Cardiac muscle cell (in vitro differentiated cells and primary cell): Measurements from ENCODE around the gene FRMPD2. TPM values are rescaled to one million over a fixed set of nuclear protein-coding genes. Genes with fewer than 3 reads are reported as not detected.

Source experiments
- DNase-seq, 2 donors: peaks; one replicate each; pipeline versions ENCODE4 v3.0.0 to v3.0.0-alpha.2; 2010 to 2017; ENCODE audit warnings: low read depth in 1 of 2, low spot score in 1 of 2
- H3K27ac ChIP-seq: fragments of 200-600 bp; sonication (generic); 2 replicates; pipeline ENCODE4 v1.5.1; 2016
- H3K27me3 ChIP-seq: fragments of 200-600 bp; sonication (generic); 2 replicates; pipeline ENCODE4 v1.6.0; 2016; ENCODE audit warnings: control low read depth
- H3K36me3 ChIP-seq: fragments of 200-600 bp; sonication (generic); 2 replicates; pipeline ENCODE4 v1.5.1; 2016; ENCODE audit warnings: control low read depth
- H3K4me1 ChIP-seq: fragments of 200-600 bp; sonication (generic); 2 replicates; pipeline ENCODE4 v1.8.1; 2017; ENCODE audit warnings: low read depth, mild to moderate bottlenecking, mixed run types
- H3K4me3 ChIP-seq: fragments of 200-600 bp; sonication (generic); 2 replicates; pipeline ENCODE4 v1.5.1; 2016; ENCODE audit warnings: mild to moderate bottlenecking
- H3K9me3 ChIP-seq: fragments of 200-600 bp; sonication (generic); 2 replicates; pipeline ENCODE4 v1.5.1; 2017; ENCODE audit warnings: low read depth, mild to moderate bottlenecking, control low read depth
- polyA plus RNA-seq: library from polyadenylated mRNA; unstranded; fragments of >200 nt; fragmentation: Nextera tagmentation; extraction: Ambion mirVana; gene quantifications from 2 replicates; pipeline ENCODE4 v1.2.1, GENCODE V29; 2016
- total RNA-seq: library from RNA; depleted of rRNA; stranded (reverse); fragments of >200 nt; gene quantifications from 2 replicates; pipeline ENCODE4 v1.2.3, GENCODE V29; 2016
- TF ChIP-seq, protein P1 (sequence below): IDR thresholded peaks from 2 replicates; pipeline ENCODE4 v1.5.1; 2012; ENCODE audit warnings: low read depth, mild to moderate bottlenecking, low read length

The FRMPD2 gene
- total and polyA plus RNA-seq, 2 experiments from 2014 or later = 2.3 to 3.0 TPM

DNA sequence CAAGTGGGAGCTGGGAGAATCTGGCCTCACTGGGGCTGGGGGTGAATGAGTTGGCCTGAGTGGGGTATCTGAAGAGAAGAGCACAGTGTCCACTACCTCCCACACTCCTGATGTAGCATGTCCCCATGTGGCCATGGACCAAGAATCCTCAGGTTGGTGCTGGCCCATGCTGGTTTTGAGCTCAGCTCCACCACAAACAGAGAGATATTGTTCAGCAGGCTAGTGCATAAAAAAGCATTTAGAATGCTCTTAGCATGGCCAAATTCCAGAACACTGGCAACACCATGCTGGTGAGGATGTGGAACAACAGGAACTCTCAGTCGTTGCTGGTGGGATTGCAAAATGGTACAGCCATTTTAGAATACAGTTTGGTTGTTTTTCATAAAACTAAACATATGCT lies 61.4 kb downstream of the FRMPD2 start:
- H3K36me3 ChIP-seq = no peaks in the 10 kb centered on the region
- DNase-seq = no peak
- H3K27ac ChIP-seq = no peak overlapping the region
- TF ChIP-seq, protein P1, sequence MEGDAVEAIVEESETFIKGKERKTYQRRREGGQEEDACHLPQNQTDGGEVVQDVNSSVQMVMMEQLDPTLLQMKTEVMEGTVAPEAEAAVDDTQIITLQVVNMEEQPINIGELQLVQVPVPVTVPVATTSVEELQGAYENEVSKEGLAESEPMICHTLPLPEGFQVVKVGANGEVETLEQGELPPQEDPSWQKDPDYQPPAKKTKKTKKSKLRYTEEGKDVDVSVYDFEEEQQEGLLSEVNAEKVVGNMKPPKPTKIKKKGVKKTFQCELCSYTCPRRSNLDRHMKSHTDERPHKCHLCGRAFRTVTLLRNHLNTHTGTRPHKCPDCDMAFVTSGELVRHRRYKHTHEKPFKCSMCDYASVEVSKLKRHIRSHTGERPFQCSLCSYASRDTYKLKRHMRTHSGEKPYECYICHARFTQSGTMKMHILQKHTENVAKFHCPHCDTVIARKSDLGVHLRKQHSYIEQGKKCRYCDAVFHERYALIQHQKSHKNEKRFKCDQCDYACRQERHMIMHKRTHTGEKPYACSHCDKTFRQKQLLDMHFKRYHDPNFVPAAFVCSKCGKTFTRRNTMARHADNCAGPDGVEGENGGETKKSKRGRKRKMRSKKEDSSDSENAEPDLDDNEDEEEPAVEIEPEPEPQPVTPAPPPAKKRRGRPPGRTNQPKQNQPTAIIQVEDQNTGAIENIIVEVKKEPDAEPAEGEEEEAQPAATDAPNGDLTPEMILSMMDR = no peak
- H3K4me1 ChIP-seq = no peaks in the 10 kb centered on the region
- no peaks in the 10 kb centered on the region for H3K9me3 ChIP-seq
- H3K4me3 ChIP-seq = no peak overlapping the region
- no peaks in the 10 kb centered on the region for H3K27me3 ChIP-seq

DNA sequence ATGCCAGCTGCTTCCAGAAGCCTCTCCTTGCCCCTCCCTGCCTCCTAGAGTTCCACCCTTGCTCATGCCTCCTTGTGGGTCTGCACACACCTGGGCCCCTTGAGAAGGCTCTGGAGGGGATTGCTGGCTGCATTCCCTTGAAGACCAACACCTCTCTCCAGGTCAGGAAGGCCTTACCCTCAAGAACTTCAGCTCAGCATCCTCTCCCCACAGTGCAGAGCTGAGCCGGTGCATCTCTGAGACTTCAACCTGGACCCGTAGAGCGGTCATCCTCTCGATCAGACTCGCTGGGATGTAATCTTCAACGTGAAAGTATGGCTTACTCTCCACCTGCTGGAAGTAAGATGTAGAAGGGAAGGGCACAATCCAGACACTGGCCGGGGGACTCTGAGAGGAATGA lies 62.7 kb downstream of the FRMPD2 start:
- no peaks in the 10 kb centered on the region for H3K36me3 ChIP-seq
- H3K27me3 ChIP-seq = no peaks in the 10 kb centered on the region
- no peak overlapping the region for H3K4me3 ChIP-seq
- H3K4me1 ChIP-seq = no peaks in the 10 kb centered on the region
- H3K27ac ChIP-seq = no peak overlapping the region
- no peak for DNase-seq
- TF ChIP-seq, protein P1 = no peak
- no peaks in the 10 kb centered on the region for H3K9me3 ChIP-seq

DNA sequence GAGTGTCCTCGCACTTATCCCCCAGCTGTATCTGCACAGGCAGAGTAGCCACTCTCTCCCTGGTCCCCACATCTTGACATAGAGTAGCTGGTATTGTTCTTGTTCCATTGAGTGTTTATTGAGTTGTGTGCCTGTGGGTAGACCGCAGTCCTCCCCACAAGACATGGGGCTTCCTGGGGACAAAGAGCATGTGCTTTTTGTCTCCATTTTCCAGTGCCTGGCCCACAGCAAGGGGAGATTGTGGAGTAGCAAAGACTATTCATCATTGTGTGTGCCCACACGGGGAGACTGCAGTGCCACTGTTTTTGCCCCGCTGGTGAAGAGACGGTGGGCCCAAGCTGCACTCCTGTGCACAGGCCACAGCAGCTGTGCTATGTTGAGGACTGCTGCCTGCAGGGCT lies 63.5 kb downstream of the FRMPD2 start:
- no peaks in the 10 kb centered on the region for H3K4me1 ChIP-seq
- DNase-seq = no peak
- TF ChIP-seq, protein P1 = no peak
- no peak overlapping the region for H3K27ac ChIP-seq
- no peaks in the 10 kb centered on the region for H3K9me3 ChIP-seq
- no peaks in the 10 kb centered on the region for H3K36me3 ChIP-seq
- no peaks in the 10 kb centered on the region for H3K27me3 ChIP-seq
- H3K4me3 ChIP-seq = no peak overlapping the region

DNA sequence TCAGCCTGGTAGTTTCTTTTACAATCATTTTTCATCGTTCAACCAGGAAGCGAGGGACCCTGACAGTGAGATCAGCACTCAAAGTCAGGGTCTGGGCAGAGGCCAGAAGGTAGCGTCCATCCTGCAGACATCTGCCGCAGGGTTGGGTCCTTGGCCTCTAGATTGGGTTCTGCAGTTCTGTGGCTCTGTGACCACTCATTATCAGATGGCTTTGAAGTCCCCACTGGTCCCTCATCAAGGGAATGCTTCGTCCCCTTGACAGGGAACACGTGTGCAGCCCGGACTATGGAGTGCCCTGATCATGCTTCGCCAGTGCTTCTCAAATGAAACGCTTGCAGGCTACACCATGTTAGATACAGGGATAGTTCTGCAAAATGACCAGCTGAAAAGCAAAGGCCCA lies 64.1 kb downstream of the FRMPD2 start:
- Histone ChIP-seq H3K9me3 (no peaks in the 10 kb centered on the region), H3K27ac (no peak overlapping the region), H3K27me3 (no peaks in the 10 kb centered on the region), H3K36me3 (no peaks in the 10 kb centered on the region), H3K4me3 (no peak overlapping the region), H3K4me1 (no peaks in the 10 kb centered on the region)
- TF ChIP-seq, protein P1 = no peak
- no peak for DNase-seq

DNA sequence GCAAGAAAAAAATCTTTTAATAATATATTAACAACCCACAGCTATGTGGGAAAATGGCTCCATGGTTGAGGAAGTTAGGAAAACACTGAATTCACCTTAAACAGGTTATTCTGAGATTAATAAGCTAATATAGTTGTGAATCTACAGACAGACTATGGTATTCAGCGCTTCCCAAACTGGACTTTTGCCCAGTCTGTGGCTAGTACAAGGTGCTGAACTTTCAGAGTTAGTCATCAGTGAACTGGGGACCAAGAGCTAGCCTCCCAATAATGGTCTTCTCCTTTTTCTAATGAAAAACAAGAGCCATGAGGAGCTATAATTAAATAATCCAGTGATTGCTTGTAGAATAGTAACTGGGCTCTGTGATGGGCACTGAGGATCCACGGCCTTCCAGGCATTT lies 65.3 kb downstream of the FRMPD2 start:
- no peak overlapping the region for H3K27ac ChIP-seq

More for the DNA sequence above, 65.3 kb downstream of the FRMPD2 start:
- Histone ChIP-seq H3K36me3 (no peaks in the 10 kb centered on the region), H3K27me3 (no peaks in the 10 kb centered on the region), H3K4me1 (no peaks in the 10 kb centered on the region), H3K9me3 (no peaks in the 10 kb centered on the region), H3K4me3 (no peak overlapping the region)
- DNase-seq = peak in 1 of 2 donors; percentile 26
- TF ChIP-seq, protein P1 = no peak
